Spleen (tissue), 11 donors: ENCODE measurements around the gene TSC1. TPM values are rescaled to one million over a fixed set of nuclear protein-coding genes. Genes with fewer than 3 reads are reported as not detected.

Experiments used
- DNase-seq: peaks from one replicate; pipeline ENCODE4 v3.0.0-alpha.2; 2020
- H3K27ac ChIP-seq, 8 donors: fragments of 200-600 bp; sonication (generic) in 7 of 8; 1 replicate in 4 of 8; 2 replicates in 4 of 8; pipeline versions ENCODE4 v1.5.0 to v1.8.0; 2016 to 2021; ENCODE audit warnings: inconsistent platforms in 4 of 8, mild to moderate bottlenecking in 4 of 8, moderate library complexity in 1 of 8
- H3K27me3 ChIP-seq, 7 donors: fragments of 200-600 bp; sonication (generic) in 6 of 7; replicated peaks in 1 of 7; 1 replicate in 4 of 7; 2 replicates in 3 of 7; pipeline versions ENCODE4 v1.5.0 to v1.8.0; 2016 to 2021; ENCODE audit warnings: inconsistent platforms in 3 of 7, mild to moderate bottlenecking in 1 of 7
- H3K36me3 ChIP-seq, 6 donors: fragments of 200-600 bp; sonication (generic) in 5 of 6; 1 replicate in 4 of 6; 2 replicates in 2 of 6; pipeline versions ENCODE4 v1.5.0 to v1.8.0; 2016 to 2021; ENCODE audit warnings: inconsistent platforms in 2 of 6
- H3K4me1 ChIP-seq, 6 donors: fragments of 200-600 bp; sonication (generic) in 5 of 6; 1 replicate in 3 of 6; 2 replicates in 3 of 6; pipeline versions ENCODE4 v1.5.0 to v1.8.0; 2016 to 2021; ENCODE audit warnings: inconsistent platforms in 3 of 6
- H3K4me3 ChIP-seq, 8 donors: fragments of 200-600 bp; sonication (generic) in 7 of 8; 1 replicate in 4 of 8; 2 replicates in 4 of 8; pipeline versions ENCODE4 v1.5.0 to v1.8.0; 2016 to 2021; ENCODE audit warnings: inconsistent platforms in 4 of 8, mild to moderate bottlenecking in 4 of 8, moderate library complexity in 2 of 8
- H3K9me3 ChIP-seq, 8 donors: fragments of 200-600 bp; sonication (generic) in 7 of 8; 1 replicate in 4 of 8; 2 replicates in 4 of 8; pipeline versions ENCODE4 v1.5.0 to v1.8.0; 2016 to 2021; ENCODE audit warnings: inconsistent platforms in 4 of 8
- POLR2A ChIP-seq, 3 donors: fragments of 450-650 bp; IDR thresholded peaks; one replicate each; pipeline ENCODE4 v1.5.1; 2017; ENCODE audit warnings: antibody characterized with exemption in 3 of 3, mild to moderate bottlenecking in 1 of 3
- POLR2AphosphoS5 ChIP-seq, 3 donors: sonication (generic); formaldehyde crosslinking; IDR thresholded peaks; one replicate each; pipeline ENCODE4 v1.5.1; 2017; ENCODE audit warnings: antibody characterized with exemption in 3 of 3
- WGBS, 5 donors: extraction: QIAGEN DNeasy Blood & Tissue Kit in 3 of 5; methylation state at CpG; one replicate each; pipeline versions ENCODE4 v1.1.5 to v1.1.7; 2013 to 2018; 5-methylcytosine and 5-hydroxymethylcytosine counted together
- intact Hi-C: fragments of 100-400 bp; cut with DNase I; formaldehyde crosslinking; loops from one replicate; pipeline ENCODE4 v1.15.0; 2023; ENCODE audit warnings: low total_unique reads
- polyA plus RNA-seq, 3 donors: library from polyadenylated mRNA; stranded (reverse); fragments of 200-250 nt; gene quantifications; one replicate each; pipeline ENCODE4 v1.2.1, GENCODE V29; 2013
- total RNA-seq, 7 donors: library from RNA; depleted of rRNA in 3 of 7; stranded (reverse); fragments of >200 nt in 3 of 7; fragmentation: NEBNext Ultra II Directional in 4 of 7; extraction: Animal tissue kit (Norgen Biotek cat#: 25700) in 4 of 7; gene quantifications; one replicate each; pipeline versions ENCODE4 v1.1.0 to v1.2.1, GENCODE V29; 2016 to 2021
- TF ChIP-seq, protein P1 (sequence below), 11 experiments: fragments of 200-600 bp in 7 of 11; fragments of 450-650 bp in 4 of 11; sonication (generic) in 4 of 11; IDR thresholded peaks in 8 of 11; conservative IDR thresholded peaks in 3 of 11; 1 replicate in 7 of 11; 2 replicates in 4 of 11; pipeline versions ENCODE4 v1.4.0 to v1.8.0; 2016 to 2021; ENCODE audit warnings: antibody characterized with exemption in 11 of 11, inconsistent platforms in 4 of 11, mild to moderate bottlenecking in 1 of 11
- donor health status: healthy with polysubstance abuse.
- donor health status: DM: no; HTN: no; CAD: no; lungs with moderate emphysema.
- donor health status: DM: no; HTN: no; CAD: no.
- donor health status: Bipolar disorder and iron deficiency.
- donor health status: healthy.
- donor health status: DM: no; HTN: no; CAD: no.
- donor health status: DM: yes; HTN: yes; CAD: no.

TSC1 gene
- total and polyA plus RNA-seq, 10 donors = 6.9 to 80.6 (median 51.6) TPM

DNA sequence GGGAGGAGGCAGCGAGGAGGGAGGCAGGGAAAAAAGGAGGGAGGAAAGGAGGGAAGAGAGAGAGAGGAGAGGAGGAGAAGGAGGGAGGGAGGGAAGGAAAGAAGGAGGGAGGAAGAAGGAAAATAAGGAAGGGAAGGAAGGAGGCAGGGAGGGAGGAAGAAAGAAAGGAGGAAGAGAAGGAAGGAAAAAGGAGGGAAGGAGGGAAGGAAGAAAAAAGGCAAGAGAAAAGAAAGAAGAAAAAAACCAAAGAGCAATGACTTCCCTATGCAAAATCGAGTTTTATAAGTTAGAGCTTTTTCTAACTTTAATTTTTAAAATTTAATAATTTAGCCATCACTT is 33.7 kb upstream of the TSC1 start:
- intact Hi-C loops = loop anchor here (10.0 kb wide), 1 partner anchor 47 kb away; no protein-coding TSS in a partner anchor
- Histone ChIP-seq H3K27me3 (peaks cover 0 to 86% (median 21%) of the 10 kb centered on the region in 7 donors), H3K9me3 (no peaks in the 10 kb centered on the region), H3K4me1 (peaks cover 4 to 34% (median 26%) of the 10 kb centered on the region in 6 donors), H3K4me3 (peak overlapping the region in 1 of 8 donors; percentile 34), H3K36me3 (no peaks in the 10 kb centered on the region), H3K27ac (no peak overlapping the region)
- DNase-seq = no peak
- WGBS, 5 donors = 7 to 12% (median 9%) methylated on average over 2 of the region's 2 CpGs
- TF ChIP-seq, protein P1, sequence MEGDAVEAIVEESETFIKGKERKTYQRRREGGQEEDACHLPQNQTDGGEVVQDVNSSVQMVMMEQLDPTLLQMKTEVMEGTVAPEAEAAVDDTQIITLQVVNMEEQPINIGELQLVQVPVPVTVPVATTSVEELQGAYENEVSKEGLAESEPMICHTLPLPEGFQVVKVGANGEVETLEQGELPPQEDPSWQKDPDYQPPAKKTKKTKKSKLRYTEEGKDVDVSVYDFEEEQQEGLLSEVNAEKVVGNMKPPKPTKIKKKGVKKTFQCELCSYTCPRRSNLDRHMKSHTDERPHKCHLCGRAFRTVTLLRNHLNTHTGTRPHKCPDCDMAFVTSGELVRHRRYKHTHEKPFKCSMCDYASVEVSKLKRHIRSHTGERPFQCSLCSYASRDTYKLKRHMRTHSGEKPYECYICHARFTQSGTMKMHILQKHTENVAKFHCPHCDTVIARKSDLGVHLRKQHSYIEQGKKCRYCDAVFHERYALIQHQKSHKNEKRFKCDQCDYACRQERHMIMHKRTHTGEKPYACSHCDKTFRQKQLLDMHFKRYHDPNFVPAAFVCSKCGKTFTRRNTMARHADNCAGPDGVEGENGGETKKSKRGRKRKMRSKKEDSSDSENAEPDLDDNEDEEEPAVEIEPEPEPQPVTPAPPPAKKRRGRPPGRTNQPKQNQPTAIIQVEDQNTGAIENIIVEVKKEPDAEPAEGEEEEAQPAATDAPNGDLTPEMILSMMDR (IDR thresholded peaks at IDR 0.05 in 8 of 11, conservative IDR thresholded peaks at IDR 0.05 in 3 of 11) = no peak
- TF ChIP-seq POLR2A (IDR thresholded peaks at IDR 0.05) (no peak), POLR2AphosphoS5 (IDR thresholded peaks at IDR 0.05) (no peak)

DNA sequence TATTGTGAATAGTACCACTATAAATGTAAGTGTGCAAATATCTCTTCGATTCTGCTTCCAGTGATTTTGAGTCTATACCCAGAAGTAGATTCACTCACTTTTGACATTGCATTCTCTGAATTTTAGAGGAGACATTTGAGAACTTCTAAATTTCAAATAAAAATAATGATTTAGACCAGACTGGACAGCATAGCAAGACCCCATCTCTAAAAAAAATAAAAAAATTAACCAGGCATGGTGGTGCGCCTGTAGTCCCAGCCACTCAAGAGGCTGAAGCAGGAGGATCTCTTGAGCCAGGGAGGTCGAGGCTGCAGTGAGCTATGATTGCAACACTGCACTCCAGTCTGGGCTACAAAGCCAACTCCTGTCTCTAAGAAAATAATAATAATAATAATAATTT is 32.2 kb upstream of the TSC1 start:
- 82 to 92% (median 90%) methylated on average over 3 of the region's 3 CpGs for WGBS, 5 donors
- intact Hi-C loops = loop anchor here (10.0 kb wide), 1 partner anchor 48 kb away; no protein-coding TSS in a partner anchor
- TF ChIP-seq POLR2A (IDR thresholded peaks at IDR 0.05) (no peak), POLR2AphosphoS5 (IDR thresholded peaks at IDR 0.05) (no peak)
- TF ChIP-seq, protein P1 (IDR thresholded peaks at IDR 0.05 in 8 of 11, conservative IDR thresholded peaks at IDR 0.05 in 3 of 11) = no peak
- no peak overlapping the region for H3K27ac ChIP-seq
- DNase-seq = no peak
- H3K36me3 ChIP-seq = no peaks in the 10 kb centered on the region
- H3K4me1 ChIP-seq = peaks cover 0 to 30% (median 22%) of the 10 kb centered on the region in 6 donors
- H3K4me3 ChIP-seq = no peak overlapping the region
- H3K9me3 ChIP-seq = no peaks in the 10 kb centered on the region
- H3K27me3 ChIP-seq = peaks cover 0 to 77% (median 21%) of the 10 kb centered on the region in 7 donors

DNA sequence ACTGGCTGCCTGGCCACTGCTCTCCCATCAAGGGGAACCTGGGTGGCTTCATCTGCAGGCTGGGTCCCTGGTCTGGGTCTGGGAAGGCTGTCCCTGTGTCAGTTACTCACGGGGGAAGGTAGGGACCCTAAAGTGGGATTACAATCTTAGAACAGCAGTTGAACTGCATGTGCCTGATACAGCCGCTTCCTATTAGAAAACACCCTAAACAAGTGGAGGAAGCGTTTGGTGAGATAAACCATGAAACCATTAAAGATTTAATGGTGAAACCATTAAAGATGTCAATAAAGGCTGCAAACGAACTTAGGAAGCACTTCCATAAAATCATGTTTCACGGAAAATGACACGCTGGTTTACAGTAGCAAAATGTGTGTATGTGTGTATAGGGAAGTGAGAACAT is 31.5 kb upstream of the TSC1 start:
- Histone ChIP-seq H3K36me3 (no peaks in the 10 kb centered on the region), H3K27me3 (peaks cover 0 to 71% (median 21%) of the 10 kb centered on the region in 7 donors), H3K9me3 (no peaks in the 10 kb centered on the region), H3K4me1 (peaks cover 0 to 30% (median 22%) of the 10 kb centered on the region in 6 donors), H3K27ac (no peak overlapping the region), H3K4me3 (no peak overlapping the region)
- DNase-seq = no peak
- TF ChIP-seq, protein P1 (IDR thresholded peaks at IDR 0.05 in 8 of 11, conservative IDR thresholded peaks at IDR 0.05 in 3 of 11) = no peak
- TF ChIP-seq POLR2AphosphoS5 (IDR thresholded peaks at IDR 0.05) (no peak), POLR2A (IDR thresholded peaks at IDR 0.05) (no peak)
- intact Hi-C loops = loop anchor here (10.0 kb wide), 1 partner anchor 49 kb away; no protein-coding TSS in a partner anchor
- 59 to 82% (median 63%) methylated on average over 6 of the region's 6 CpGs for WGBS, 5 donors

DNA sequence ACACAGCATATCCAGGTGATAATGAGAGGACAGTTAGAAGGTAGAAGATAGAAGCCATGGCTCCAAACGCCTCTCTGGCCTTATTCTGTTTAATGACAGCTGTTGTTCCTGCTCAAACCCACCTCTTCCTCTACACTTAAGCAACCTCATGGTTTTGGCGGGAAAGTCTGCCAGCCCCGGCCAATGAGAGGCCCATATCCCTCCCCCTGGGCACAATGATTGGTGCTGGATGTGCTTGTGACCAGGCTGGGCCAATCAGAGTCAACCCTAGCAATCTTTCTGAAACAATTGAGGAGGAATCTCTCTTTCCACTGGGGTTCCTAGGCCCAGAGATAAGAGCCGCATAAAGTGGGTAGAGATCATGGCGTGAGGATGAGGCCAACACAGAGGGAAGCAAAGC is 29.3 kb upstream of the TSC1 start:
- Histone ChIP-seq H3K36me3 (no peaks in the 10 kb centered on the region), H3K27ac (no peak overlapping the region), H3K9me3 (no peaks in the 10 kb centered on the region), H3K27me3 (peaks cover 0 to 62% (median 3%) of the 10 kb centered on the region in 7 donors), H3K4me3 (no peak overlapping the region), H3K4me1 (peaks cover 0 to 25% (median 19%) of the 10 kb centered on the region in 6 donors)
- 68 to 96% (median 82%) methylated on average over 5 of the region's 5 CpGs for WGBS, 5 donors
- TF ChIP-seq POLR2AphosphoS5 (IDR thresholded peaks at IDR 0.05) = no peak
- TF ChIP-seq, protein P1 (IDR thresholded peaks at IDR 0.05 in 8 of 11, conservative IDR thresholded peaks at IDR 0.05 in 3 of 11) = no peak
- TF ChIP-seq POLR2A (IDR thresholded peaks at IDR 0.05) = no peak
- no peak for DNase-seq
- intact Hi-C loops = loop anchor here (10.0 kb wide), 1 partner anchor 51 kb away; no protein-coding TSS in a partner anchor
